ENCODE measurements around the gene THY1. TPM values are rescaled to one million over a fixed set of nuclear protein-coding genes. Genes with fewer than 3 reads are reported as not detected.

The THY1 gene
- total RNA-seq, 2 experiments from 2014 or later: not detected

DNA sequence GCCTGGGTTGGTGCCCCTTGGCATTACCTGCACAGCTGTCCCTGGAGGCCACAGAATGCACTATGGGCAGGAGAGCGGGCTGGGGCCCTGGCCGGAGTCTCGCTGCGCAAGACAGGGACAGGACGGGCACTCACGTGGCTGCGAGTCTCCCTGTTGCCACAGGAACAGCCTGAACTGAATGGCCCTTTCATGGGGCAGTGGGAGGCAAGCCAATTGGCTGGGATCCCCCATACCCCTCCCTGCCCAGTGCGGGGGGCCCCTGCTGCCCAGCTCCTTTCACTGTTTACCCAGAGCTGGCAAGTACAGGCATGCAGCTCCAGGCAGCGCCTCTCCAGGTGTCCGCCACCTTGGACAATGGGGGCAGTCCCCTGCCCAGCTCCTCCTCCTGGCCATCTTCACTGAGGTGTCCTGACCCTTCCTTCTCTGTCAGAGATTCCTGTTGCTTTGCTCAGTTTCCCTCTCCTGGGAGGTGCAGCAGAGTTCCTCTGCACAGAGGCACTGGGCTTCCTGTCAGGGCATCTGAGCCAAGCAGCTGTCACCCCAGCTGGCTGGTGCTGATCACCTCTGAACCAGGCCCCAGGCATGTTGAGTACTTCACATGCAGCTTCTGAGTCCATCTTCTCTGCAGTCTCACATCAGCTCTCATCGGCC is 46.6 kb downstream of the THY1 start:
- Histone ChIP-seq H3K36me3 (ENCODE audit: insufficient read depth, low read length) (no peaks in the 10 kb centered on the region), H3K4me3 (ENCODE audit: low read depth, low read length, poor library complexity, severe bottlenecking) (no peak overlapping the region), H3K79me2 (ENCODE audit: insufficient read depth, low read depth, low read length) (no peaks in the 10 kb centered on the region), H2AFZ (ENCODE audit: low read length) (no peak overlapping the region), H3K9me2 (ENCODE audit: insufficient read depth, low read length) (no peaks in the 10 kb centered on the region), H3K9me3 (ENCODE audit: low read length) (no peaks in the 10 kb centered on the region), H3K4me2 (ENCODE audit: low read length) (no peak overlapping the region), H3K4me1 (ENCODE audit: insufficient read depth, low read length, poor library complexity, severe bottlenecking) (peaks cover 61% of the 10 kb centered on the region), H3K27ac (ENCODE audit: low read depth, low read length, poor library complexity, severe bottlenecking) (no peak overlapping the region), H4K20me1 (ENCODE audit: insufficient read depth, low read length) (no peaks in the 10 kb centered on the region)
- intact Hi-C loops (cut with micrococcal nuclease; ENCODE audit: unreplicated experiment): no loop called here
- CTCF ChIA-PET (ENCODE audit: unreplicated experiment): interaction anchor here (0.9 to 3.0 kb wide), 4 partner anchors 9 to 38 kb away, joined by 3 to 8 read pairs (median 4); partner anchors contain the start of gene C1QTNF5
- TF ChIP-seq EZH2phosphoT487 (IDR thresholded peaks at IDR 0.05; ENCODE audit: borderline replicate concordance, low read depth, low read length): no peak
- TF ChIP-seq, protein P1, sequence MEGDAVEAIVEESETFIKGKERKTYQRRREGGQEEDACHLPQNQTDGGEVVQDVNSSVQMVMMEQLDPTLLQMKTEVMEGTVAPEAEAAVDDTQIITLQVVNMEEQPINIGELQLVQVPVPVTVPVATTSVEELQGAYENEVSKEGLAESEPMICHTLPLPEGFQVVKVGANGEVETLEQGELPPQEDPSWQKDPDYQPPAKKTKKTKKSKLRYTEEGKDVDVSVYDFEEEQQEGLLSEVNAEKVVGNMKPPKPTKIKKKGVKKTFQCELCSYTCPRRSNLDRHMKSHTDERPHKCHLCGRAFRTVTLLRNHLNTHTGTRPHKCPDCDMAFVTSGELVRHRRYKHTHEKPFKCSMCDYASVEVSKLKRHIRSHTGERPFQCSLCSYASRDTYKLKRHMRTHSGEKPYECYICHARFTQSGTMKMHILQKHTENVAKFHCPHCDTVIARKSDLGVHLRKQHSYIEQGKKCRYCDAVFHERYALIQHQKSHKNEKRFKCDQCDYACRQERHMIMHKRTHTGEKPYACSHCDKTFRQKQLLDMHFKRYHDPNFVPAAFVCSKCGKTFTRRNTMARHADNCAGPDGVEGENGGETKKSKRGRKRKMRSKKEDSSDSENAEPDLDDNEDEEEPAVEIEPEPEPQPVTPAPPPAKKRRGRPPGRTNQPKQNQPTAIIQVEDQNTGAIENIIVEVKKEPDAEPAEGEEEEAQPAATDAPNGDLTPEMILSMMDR (conservative IDR thresholded peaks at IDR 0.05; ENCODE audit: low read length): no peak
- peak; percentile 44 for DNase-seq (ENCODE audit: low spot score)
- BruUV-seq (replicated peaks): no TSS peak
- POLR2A ChIA-PET: interaction anchor here (1.3 to 4.4 kb wide), 3 partner anchors 9 to 38 kb away, joined by 4 to 26 read pairs (median 6); no protein-coding TSS in a partner anchor

DNA sequence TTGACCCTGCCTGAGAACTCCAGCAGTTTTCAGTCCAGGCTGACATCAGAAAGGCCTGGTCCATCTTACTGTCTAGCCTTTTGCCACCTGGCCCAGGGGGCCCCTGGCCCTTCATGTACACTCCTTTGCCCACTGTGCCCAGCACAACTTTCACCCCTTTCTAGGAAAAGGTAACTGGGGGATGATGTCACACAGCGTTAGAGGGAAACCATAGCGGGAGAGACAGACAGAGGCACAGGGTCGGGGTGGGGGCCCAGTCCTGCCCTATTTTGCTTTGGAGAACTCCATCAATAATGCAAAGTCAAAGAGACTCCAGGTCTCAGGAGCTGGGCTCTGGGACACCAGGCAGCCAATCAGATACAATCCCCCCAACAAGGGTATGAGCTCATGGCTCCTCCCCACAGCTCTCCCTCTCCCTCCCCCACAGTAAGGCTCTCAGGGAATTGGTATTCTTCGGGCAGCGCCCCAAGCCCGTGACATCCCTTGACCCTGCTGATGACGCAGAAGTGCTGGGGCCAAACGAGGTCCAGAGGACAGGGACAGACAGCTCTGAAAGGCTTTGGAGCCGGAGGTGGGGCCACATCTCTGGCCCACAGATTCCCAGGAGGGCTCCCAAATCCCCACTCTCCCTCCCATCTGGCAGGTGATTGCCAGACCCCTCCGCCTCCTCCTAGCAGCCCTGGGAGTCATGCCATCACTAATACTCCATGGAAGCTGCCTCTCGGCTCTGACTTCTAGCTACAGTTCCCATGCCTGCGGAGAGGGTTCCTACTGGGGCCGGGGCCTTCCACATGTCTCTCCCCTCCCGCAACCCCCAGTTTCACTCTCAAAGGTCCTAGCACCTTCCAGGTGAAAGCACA is 47.4 kb downstream of the THY1 start:
- CTCF ChIA-PET (ENCODE audit: unreplicated experiment): interaction anchor here (0.9 to 3.0 kb wide), 4 partner anchors 8 to 37 kb away, joined by 3 to 8 read pairs (median 4); partner anchors contain the start of gene C1QTNF5
- Histone ChIP-seq H3K27ac (ENCODE audit: low read depth, low read length, poor library complexity, severe bottlenecking) (no peak overlapping the region), H2AFZ (ENCODE audit: low read length) (no peak overlapping the region), H3K4me2 (ENCODE audit: low read length) (no peak overlapping the region), H3K79me2 (ENCODE audit: insufficient read depth, low read depth, low read length) (no peaks in the 10 kb centered on the region), H3K4me1 (ENCODE audit: insufficient read depth, low read length, poor library complexity, severe bottlenecking) (peaks cover 61% of the 10 kb centered on the region), H4K20me1 (ENCODE audit: insufficient read depth, low read length) (no peaks in the 10 kb centered on the region), H3K4me3 (ENCODE audit: low read depth, low read length, poor library complexity, severe bottlenecking) (no peak overlapping the region), H3K9me2 (ENCODE audit: insufficient read depth, low read length) (no peaks in the 10 kb centered on the region), H3K9me3 (ENCODE audit: low read length) (no peaks in the 10 kb centered on the region), H3K36me3 (ENCODE audit: insufficient read depth, low read length) (no peaks in the 10 kb centered on the region)
- POLR2A ChIA-PET: interaction anchor here (1.3 to 4.4 kb wide), 3 partner anchors 8 to 37 kb away, joined by 4 to 26 read pairs (median 6); no protein-coding TSS in a partner anchor
- intact Hi-C loops (cut with micrococcal nuclease; ENCODE audit: unreplicated experiment): no loop called here
- DNase-seq (ENCODE audit: low spot score): no peak
- no TSS peak for BruUV-seq (replicated peaks)
- no peak for TF ChIP-seq EZH2phosphoT487 (IDR thresholded peaks at IDR 0.05; ENCODE audit: borderline replicate concordance, low read depth, low read length)
- TF ChIP-seq, protein P1 (conservative IDR thresholded peaks at IDR 0.05; ENCODE audit: low read length): no peak

Measured in OCI-LY7 (cell line).